Kidney epithelial cell (primary cell): ENCODE measurements around the gene FZD4. TPM values are rescaled to one million over a fixed set of nuclear protein-coding genes. Genes with fewer than 3 reads are reported as not detected.
"Not testable (repeated sequence)": the region's sequence is repeated elsewhere in the genome, so short reads cannot be mapped to it uniquely, and the experiment has no call there.

Experiments used
- DNase-seq: peaks from one replicate; pipeline ENCODE4 v3.0.0-alpha.2; 2010; ENCODE audit warnings: low read depth
- H3K27me3 ChIP-seq: 2 replicates; pipeline ENCODE4 v1.6.0; 2011; ENCODE audit warnings: low read length; ENCODE audit not compliant: control insufficient read depth, insufficient read depth
- H3K36me3 ChIP-seq: 2 replicates; pipeline ENCODE4 v1.5.1; 2011; ENCODE audit warnings: low read length; ENCODE audit not compliant: control insufficient read depth, insufficient read depth
- H3K4me3 ChIP-seq: 2 replicates; pipeline ENCODE4 v1.5.1; 2011; ENCODE audit warnings: low read depth, mild to moderate bottlenecking, control low read depth, low read length
- CTCF ChIP-seq: IDR thresholded peaks from 2 replicates; pipeline ENCODE4 v1.5.1; 2011; ENCODE audit warnings: mild to moderate bottlenecking, moderate library complexity, low read length, control low read depth, inconsistent platforms; ENCODE audit not compliant: insufficient read depth, poor library complexity, severe bottlenecking
- total RNA-seq: library from RNA; depleted of rRNA; stranded (reverse); fragments of >200 nt; gene quantifications from 2 replicates; pipeline ENCODE4 v1.2.3, GENCODE V29; 2015

Gene FZD4
- total RNA-seq = 7.1 and 7.5 TPM in 2 replicates

GRCh38 chr11:86955361-86956120, at the start of gene FZD4:
TSS of gene FZD4 (minus strand) at chr11:86955395. CDS start at chr11:86955085, 310 bp downstream.
- Histone ChIP-seq H3K27me3 (no peaks in the 10 kb centered on the region), H3K36me3 (peaks cover 2% of the 10 kb centered on the region), H3K4me3 (peak within 1 kb of the TSS; percentile 65)
- peak; percentile 15 for TF ChIP-seq CTCF
- no peak for DNase-seq

- DNase-seq, H3K4me3 ChIP-seq: not testable (repeated sequence)
Observed at GRCh38 chr11:87004281-87004680, 49.1 kb upstream of the FZD4 start.

GRCh38 chr11:87002918-87003317, 47.7 kb upstream of the FZD4 start:
- no peak for TF ChIP-seq CTCF
- no peak overlapping the region for H3K4me3 ChIP-seq
- no peak for DNase-seq

More at GRCh38 chr11:87004281-87004680, 49.1 kb upstream of the FZD4 start:
- H3K36me3 ChIP-seq, H3K27me3 ChIP-seq: not testable (repeated sequence)

GRCh38 chr11:86999859-87000753, 44.9 kb upstream of the FZD4 start:
- Histone ChIP-seq H3K4me3 (no peak overlapping the region), H3K36me3 (no peaks in the 10 kb centered on the region), H3K27me3 (no peaks in the 10 kb centered on the region)
- DNase-seq = no peak
- TF ChIP-seq CTCF = no peak

More at GRCh38 chr11:87002918-87003317, 47.7 kb upstream of the FZD4 start:
- no peaks in the 10 kb centered on the region for H3K27me3 ChIP-seq
- no peaks in the 10 kb centered on the region for H3K36me3 ChIP-seq

GRCh38 chr11:86999388-86999787, 44.2 kb upstream of the FZD4 start:
- no peak for TF ChIP-seq CTCF
- Histone ChIP-seq H3K27me3 (no peaks in the 10 kb centered on the region), H3K36me3 (no peaks in the 10 kb centered on the region), H3K4me3 (no peak overlapping the region)
- DNase-seq = no peak

- no peak for DNase-seq
- Histone ChIP-seq H3K27me3 (no peaks in the 10 kb centered on the region), H3K4me3 (no peak overlapping the region), H3K36me3 (no peaks in the 10 kb centered on the region)
- TF ChIP-seq CTCF = no peak
Observed at GRCh38 chr11:86996953-86997570, 41.9 kb upstream of the FZD4 start.
